Measurements from ENCODE around the gene C1orf21. TPM values are rescaled to one million over a fixed set of nuclear protein-coding genes. Genes with fewer than 3 reads are reported as not detected.
A peak's percentile ranks its signal among the peaks of the same experiment; 100 is the strongest.

Gene C1orf21
- polyA plus RNA-seq, 1 experiment, result 4.3 TPM

DNA sequence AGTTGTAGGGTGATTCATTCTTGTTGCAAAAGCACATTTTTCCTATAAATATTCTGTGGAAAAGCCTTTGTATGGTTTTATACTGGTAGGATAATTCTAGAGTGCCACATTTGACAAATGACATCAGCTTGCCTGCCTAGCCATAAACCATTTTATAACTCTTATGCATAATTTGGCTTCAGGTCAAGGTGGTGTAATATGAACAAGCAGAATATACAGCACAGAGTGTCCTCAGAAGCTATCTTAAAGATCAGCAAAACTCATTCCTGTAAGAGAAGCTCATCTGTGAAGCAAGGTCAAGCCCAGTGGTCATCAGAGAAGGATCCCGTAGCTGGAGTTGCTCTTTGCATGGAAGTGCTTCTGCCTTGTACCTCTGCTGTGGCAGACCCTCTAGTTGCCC lies 24.0 kb upstream of the C1orf21 start:
- POLR2A ChIA-PET, result no interaction called here
- H3K4me3 ChIP-seq (ENCODE audit: low read depth, low read length), result no peak overlapping the region
- peak; percentile 36 for DNase-seq (ENCODE audit: low read depth)
- H3K27me3 ChIP-seq (ENCODE audit: control insufficient read depth, insufficient read depth, low read length), result 0 out of 2 replicates have a peak, but pooled peaks cover 2% of the 10 kb centered on the region
- H3K36me3 ChIP-seq (ENCODE audit: control insufficient read depth, insufficient read depth, low read length), result no peaks in the 10 kb centered on the region
- TF ChIP-seq, protein P1, sequence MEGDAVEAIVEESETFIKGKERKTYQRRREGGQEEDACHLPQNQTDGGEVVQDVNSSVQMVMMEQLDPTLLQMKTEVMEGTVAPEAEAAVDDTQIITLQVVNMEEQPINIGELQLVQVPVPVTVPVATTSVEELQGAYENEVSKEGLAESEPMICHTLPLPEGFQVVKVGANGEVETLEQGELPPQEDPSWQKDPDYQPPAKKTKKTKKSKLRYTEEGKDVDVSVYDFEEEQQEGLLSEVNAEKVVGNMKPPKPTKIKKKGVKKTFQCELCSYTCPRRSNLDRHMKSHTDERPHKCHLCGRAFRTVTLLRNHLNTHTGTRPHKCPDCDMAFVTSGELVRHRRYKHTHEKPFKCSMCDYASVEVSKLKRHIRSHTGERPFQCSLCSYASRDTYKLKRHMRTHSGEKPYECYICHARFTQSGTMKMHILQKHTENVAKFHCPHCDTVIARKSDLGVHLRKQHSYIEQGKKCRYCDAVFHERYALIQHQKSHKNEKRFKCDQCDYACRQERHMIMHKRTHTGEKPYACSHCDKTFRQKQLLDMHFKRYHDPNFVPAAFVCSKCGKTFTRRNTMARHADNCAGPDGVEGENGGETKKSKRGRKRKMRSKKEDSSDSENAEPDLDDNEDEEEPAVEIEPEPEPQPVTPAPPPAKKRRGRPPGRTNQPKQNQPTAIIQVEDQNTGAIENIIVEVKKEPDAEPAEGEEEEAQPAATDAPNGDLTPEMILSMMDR (IDR thresholded peaks at IDR 0.05; ENCODE audit: insufficient read depth, low read depth, low read length), result no peak
- CTCF ChIA-PET, result interaction anchor here (1.4 kb wide), 2 partner anchors 9 to 301 kb away, joined by 4 to 5 read pairs; no protein-coding TSS in a partner anchor

DNA sequence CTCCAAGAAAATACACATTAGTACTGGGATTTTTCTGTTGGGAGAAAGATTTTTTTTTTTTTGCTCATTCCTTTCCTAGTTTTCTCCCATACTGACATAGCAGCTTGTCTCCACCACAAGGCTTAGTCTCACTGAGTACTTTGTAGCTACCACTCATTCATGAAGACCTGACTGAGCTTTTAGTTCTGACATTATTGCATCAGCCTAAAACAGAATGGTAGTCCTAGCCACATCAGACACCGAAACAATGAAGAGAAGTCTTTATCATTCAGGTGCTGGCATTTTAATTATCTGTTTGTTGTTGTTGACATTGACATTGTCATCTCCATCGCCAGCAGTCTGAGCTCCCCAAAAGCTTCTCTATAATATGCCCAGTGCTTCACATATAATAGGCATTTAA lies 21.1 kb upstream of the C1orf21 start:
- ChIA-PET CTCF (interaction anchor here (1.4 kb wide), 1 partner anchor 298 kb away, joined by 4 read pairs; no protein-coding TSS in a partner anchor), POLR2A (no interaction called here)
- DNase-seq (ENCODE audit: low read depth), result no peak

DNA sequence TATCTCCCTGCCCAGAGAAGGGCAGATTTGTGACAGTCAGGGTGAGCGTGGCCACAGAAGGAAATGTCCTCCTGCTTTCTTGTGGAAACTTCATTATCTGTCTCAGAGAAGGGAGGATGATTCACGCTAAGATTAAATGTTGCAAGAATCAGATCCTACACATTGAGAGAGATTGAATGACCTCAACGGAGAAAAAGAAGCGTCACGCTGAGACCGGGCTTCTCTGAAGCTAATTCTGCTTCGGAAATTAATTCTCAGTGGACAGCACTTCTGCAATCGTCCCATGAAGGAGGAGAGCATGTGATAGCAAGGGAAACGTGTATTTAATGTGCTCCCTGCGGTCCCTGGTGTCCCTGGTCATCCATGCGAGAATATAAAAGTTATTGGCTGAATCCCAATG lies 19.8 kb upstream of the C1orf21 start:
- TF ChIP-seq, protein P1 (IDR thresholded peaks at IDR 0.05; ENCODE audit: insufficient read depth, low read depth, low read length), result no peak
- ChIA-PET POLR2A (no interaction called here), CTCF (interaction anchor here (1.0 kb wide), 1 partner anchor 200 kb away, joined by 4 read pairs; no protein-coding TSS in a partner anchor)
- no peak for DNase-seq (ENCODE audit: low read depth)
- H3K27me3 ChIP-seq (ENCODE audit: control insufficient read depth, insufficient read depth, low read length), result no peaks in the 10 kb centered on the region
- H3K36me3 ChIP-seq (ENCODE audit: control insufficient read depth, insufficient read depth, low read length), result no peaks in the 10 kb centered on the region
- H3K4me3 ChIP-seq (ENCODE audit: low read depth, low read length), result no peak overlapping the region

More for the DNA sequence above, 21.1 kb upstream of the C1orf21 start:
- no peaks in the 10 kb centered on the region for H3K27me3 ChIP-seq (ENCODE audit: control insufficient read depth, insufficient read depth, low read length)
- no peaks in the 10 kb centered on the region for H3K36me3 ChIP-seq (ENCODE audit: control insufficient read depth, insufficient read depth, low read length)
- no peak overlapping the region for H3K4me3 ChIP-seq (ENCODE audit: low read depth, low read length)
- TF ChIP-seq, protein P1 (IDR thresholded peaks at IDR 0.05; ENCODE audit: insufficient read depth, low read depth, low read length), result no peak

DNA sequence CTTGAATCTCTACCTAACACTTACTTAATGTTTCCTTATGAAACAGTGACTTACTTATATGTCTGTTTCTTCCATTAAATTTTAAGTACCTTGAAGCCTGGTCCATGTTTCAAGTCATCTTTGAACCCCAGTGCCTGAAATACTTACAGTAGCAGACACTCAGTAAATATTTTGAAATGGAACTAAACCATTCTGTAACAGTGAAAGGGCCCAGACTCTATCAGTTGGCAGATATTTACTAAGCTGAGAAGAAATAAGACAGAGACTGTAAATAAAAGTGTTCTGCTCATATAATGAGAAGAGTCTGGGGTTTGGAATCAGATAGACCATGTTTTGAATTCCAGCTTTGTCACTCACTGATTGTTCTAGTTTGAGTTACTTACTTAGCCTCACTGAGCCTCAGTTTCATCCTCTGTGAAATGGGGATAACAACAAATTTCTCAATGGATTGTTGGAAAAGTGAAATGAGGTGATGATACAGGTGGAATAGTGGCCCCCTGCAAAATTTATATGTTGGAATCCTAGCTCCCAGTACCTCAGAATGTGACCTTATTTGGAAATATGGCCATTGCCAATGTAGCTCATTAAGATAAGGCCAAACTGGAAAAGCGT lies 19.3 kb upstream of the C1orf21 start:
- POLR2A ChIA-PET, result no interaction called here
- no peak for DNase-seq (ENCODE audit: low read depth)
- Histone ChIP-seq H3K4me3 (ENCODE audit: low read depth, low read length) (no peak overlapping the region), H3K36me3 (ENCODE audit: control insufficient read depth, insufficient read depth, low read length) (no peaks in the 10 kb centered on the region), H3K27me3 (ENCODE audit: control insufficient read depth, insufficient read depth, low read length) (no peaks in the 10 kb centered on the region)
- CTCF ChIA-PET, result interaction anchor here (1.0 kb wide), 1 partner anchor 199 kb away, joined by 4 read pairs; no protein-coding TSS in a partner anchor
- TF ChIP-seq, protein P1 (IDR thresholded peaks at IDR 0.05; ENCODE audit: insufficient read depth, low read depth, low read length), result no peak

DNA sequence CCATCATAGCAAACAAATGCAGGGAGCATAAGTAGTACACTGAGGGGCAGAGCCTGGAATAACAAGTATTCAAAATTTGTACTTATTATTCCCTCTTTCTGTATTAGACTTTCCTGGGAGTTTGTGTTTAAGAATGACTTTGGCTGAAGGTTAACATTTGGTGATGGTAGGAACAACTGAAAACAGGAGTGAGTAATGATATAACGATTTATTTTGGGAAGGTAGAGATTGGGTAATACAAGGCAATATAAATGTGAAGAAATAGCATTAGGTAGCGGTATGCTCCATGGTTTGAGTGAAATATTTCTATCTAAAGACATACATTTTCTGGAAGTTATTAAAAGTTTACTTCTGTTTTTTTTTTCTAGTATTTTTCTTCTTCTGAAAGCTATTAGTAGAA lies 18.5 kb upstream of the C1orf21 start:
- CTCF ChIA-PET, result no interaction called here
- TF ChIP-seq, protein P1 (IDR thresholded peaks at IDR 0.05; ENCODE audit: insufficient read depth, low read depth, low read length), result no peak
- H3K36me3 ChIP-seq (ENCODE audit: control insufficient read depth, insufficient read depth, low read length), result no peaks in the 10 kb centered on the region
- DNase-seq (ENCODE audit: low read depth), result no peak
- H3K27me3 ChIP-seq (ENCODE audit: control insufficient read depth, insufficient read depth, low read length), result no peaks in the 10 kb centered on the region
- no peak overlapping the region for H3K4me3 ChIP-seq (ENCODE audit: low read depth, low read length)
- POLR2A ChIA-PET, result no interaction called here

All from BJ (cell line).